ENCODE measurements around the gene KRT27. TPM values are rescaled to one million over a fixed set of nuclear protein-coding genes. Genes with fewer than 3 reads are reported as not detected.

Gene KRT27
- total RNA-seq, 1 donor from 2014 or later, result not detected

DNA sequence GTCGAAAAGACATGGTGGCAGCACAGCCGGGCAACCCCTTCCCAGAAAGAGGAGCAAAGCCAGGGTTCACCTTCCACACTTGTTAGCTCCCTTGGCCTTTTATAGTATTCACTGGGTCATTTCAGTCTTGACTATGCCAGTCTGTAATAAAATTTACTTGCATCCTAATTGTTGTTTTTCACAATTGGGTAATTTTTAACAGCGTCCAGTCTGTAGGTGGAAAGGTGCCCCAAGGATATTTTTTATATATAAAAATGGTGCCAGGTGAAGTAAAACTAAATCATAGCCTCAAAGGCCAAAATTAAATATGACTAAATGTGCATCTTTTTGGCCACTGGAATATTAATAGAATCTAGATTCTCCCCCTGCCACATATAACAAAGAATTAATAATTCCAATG is 10.2 kb downstream of the KRT27 start, which contains the start of gene KRT26:
Gene KRT26 (minus strand): TSS at position 101 of the 400 bp plus-strand sequence. CDS start 88 bp downstream, at position 13.
- no peak within 1 kb of the TSS for H3K4me3 Mint-ChIP-seq
- DNase-seq (ENCODE audit: extremely low spot score, unreplicated experiment), result no peak
- no peaks in the 10 kb centered on the region for H3K9me3 Mint-ChIP-seq
- no peaks in the 10 kb centered on the region for H3K36me3 Mint-ChIP-seq
- H3K4me1 Mint-ChIP-seq (ENCODE audit: unreplicated experiment), result no peaks in the 10 kb centered on the region
- H3K27me3 Mint-ChIP-seq, result peaks cover 18% of the 10 kb centered on the region
- TF ChIP-seq, protein P1, sequence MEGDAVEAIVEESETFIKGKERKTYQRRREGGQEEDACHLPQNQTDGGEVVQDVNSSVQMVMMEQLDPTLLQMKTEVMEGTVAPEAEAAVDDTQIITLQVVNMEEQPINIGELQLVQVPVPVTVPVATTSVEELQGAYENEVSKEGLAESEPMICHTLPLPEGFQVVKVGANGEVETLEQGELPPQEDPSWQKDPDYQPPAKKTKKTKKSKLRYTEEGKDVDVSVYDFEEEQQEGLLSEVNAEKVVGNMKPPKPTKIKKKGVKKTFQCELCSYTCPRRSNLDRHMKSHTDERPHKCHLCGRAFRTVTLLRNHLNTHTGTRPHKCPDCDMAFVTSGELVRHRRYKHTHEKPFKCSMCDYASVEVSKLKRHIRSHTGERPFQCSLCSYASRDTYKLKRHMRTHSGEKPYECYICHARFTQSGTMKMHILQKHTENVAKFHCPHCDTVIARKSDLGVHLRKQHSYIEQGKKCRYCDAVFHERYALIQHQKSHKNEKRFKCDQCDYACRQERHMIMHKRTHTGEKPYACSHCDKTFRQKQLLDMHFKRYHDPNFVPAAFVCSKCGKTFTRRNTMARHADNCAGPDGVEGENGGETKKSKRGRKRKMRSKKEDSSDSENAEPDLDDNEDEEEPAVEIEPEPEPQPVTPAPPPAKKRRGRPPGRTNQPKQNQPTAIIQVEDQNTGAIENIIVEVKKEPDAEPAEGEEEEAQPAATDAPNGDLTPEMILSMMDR (conservative IDR thresholded peaks at IDR 0.05), result no peak
- H3K27ac Mint-ChIP-seq, result no peak within 1 kb of the TSS

DNA sequence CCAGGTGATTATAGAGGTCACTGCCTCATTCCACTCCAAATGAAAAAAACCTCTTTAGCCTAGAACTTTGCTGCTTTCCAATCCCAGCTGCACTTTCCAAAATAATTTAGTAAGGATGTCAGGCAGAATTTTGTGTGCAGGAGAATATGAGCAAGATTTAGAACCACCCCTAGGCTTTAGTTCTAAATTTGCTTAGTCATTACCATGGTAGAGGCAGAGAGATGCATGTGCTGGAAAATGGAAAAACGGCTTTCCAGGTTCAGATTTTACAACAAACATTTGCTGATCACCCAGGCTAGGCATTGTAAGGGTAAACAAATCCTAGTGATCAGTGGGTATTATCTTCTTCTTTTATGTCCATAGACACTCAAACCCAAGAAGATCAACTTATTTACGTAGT is 16.7 kb downstream of the KRT27 start:
- no peak for DNase-seq (ENCODE audit: extremely low spot score, unreplicated experiment)
- Mint-ChIP-seq H3K4me3 (no peak overlapping the region), H3K36me3 (no peaks in the 10 kb centered on the region), H3K9me3 (peaks cover 12% of the 10 kb centered on the region), H3K27me3 (peaks cover 6% of the 10 kb centered on the region), H3K27ac (no peak overlapping the region), H3K4me1 (ENCODE audit: unreplicated experiment) (no peaks in the 10 kb centered on the region)
- TF ChIP-seq, protein P1 (conservative IDR thresholded peaks at IDR 0.05), result no peak

DNA sequence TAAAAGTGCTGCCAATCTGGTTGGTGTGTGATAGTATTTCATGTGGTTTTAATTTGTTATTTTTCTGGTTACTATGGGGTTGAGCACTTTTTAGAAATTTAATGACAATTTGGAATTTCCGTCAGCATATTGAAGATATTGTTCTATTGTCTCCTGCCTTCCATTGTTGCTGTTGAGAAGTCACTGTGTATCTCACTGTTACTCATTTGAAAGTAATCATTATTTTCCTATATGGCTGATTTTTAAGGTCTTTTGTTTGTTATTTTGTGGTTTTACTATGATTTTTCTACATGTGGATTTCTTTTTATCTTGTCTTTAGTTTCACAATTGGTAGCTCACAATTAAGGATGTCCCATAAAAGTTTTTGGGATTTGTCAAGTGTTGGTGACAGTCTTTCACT is 18.6 kb downstream of the KRT27 start:
- TF ChIP-seq, protein P1 (conservative IDR thresholded peaks at IDR 0.05), result no peak
- Mint-ChIP-seq H3K4me1 (ENCODE audit: unreplicated experiment) (no peaks in the 10 kb centered on the region), H3K27ac (no peak overlapping the region), H3K27me3 (peaks cover 6% of the 10 kb centered on the region), H3K9me3 (peaks cover 17% of the 10 kb centered on the region), H3K4me3 (no peak overlapping the region), H3K36me3 (no peaks in the 10 kb centered on the region)
- no peak for DNase-seq (ENCODE audit: extremely low spot score, unreplicated experiment)

DNA sequence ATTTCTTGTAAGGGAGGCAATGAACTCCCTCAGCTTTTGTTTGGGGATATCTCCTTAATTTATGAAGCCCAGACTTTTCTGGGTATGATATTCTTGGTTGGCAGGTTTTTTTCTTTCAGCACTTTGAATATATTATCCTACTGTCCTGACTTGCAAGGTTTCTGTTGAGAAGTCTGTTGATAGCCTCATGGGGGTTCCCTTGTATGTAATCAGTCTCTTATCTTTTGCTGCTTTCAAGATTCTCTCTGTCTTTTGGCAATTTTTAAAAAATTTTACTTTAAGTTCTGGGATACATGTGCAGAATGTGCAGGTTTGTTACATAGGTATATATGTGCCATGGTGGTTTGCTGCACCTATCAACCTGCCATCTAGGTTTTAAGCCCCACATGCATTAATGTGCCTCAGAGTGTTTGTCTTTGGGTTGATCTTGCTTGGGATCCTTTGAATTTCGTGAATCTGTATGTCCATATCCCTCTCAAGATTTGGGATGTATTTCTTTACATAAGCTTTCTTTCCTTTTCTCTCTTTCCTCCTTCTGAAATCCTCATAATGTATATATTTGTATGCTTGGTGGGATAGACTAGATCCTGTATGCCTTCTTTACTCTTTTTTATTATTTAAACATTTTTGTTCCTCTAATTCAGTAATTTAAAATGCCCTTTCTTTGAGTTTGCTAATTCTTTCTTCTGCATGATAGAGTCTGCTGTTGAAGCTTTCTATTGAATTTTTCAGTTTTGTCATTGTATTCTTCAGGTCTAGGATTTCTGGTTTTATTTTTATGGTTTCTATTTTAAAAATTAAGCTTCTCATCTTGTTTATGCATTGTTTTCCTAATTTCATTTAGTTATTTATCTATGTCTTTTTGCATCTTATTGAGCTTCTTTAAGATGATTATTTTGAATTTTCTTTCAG is 22.0 kb downstream of the KRT27 start:
- H3K27me3 Mint-ChIP-seq, result peaks cover 19% of the 10 kb centered on the region
- no peak for DNase-seq (ENCODE audit: extremely low spot score, unreplicated experiment)
- no peak overlapping the region for H3K27ac Mint-ChIP-seq
- TF ChIP-seq, protein P1 (conservative IDR thresholded peaks at IDR 0.05), result no peak
- peaks cover 17% of the 10 kb centered on the region for H3K9me3 Mint-ChIP-seq
- H3K4me3 Mint-ChIP-seq, result no peak overlapping the region
- no peaks in the 10 kb centered on the region for H3K4me1 Mint-ChIP-seq (ENCODE audit: unreplicated experiment)
- no peaks in the 10 kb centered on the region for H3K36me3 Mint-ChIP-seq

DNA sequence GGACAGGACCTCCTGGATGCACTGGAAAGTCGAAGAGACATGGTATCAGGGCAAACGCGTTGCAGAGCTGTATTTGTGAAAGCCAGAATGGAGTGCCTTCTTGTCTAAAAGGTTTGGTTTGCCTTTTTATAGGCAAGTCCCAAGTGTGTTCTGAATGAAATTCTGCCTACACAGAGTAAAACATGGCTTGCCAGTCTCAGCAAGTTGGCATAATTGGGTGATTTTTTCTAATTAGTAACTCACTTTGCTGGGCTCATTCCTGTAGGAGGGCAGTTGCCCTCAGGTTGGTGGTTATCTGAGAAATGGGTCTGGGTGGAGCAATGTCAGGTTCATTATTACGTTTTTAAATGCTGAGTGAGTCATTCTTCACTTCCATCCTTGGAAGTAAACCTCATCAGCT is 27.1 kb downstream of the KRT27 start, which contains the start of gene KRT25:
Gene KRT25 (minus strand): TSS at position 101 of the 400 bp plus-strand sequence. CDS start 60 bp downstream, at position 41.
- H3K36me3 Mint-ChIP-seq, result no peaks in the 10 kb centered on the region
- no peak within 1 kb of the TSS for H3K27ac Mint-ChIP-seq
- TF ChIP-seq, protein P1 (conservative IDR thresholded peaks at IDR 0.05), result no peak
- H3K4me1 Mint-ChIP-seq (ENCODE audit: unreplicated experiment), result no peaks in the 10 kb centered on the region
- peaks cover 31% of the 10 kb centered on the region for H3K27me3 Mint-ChIP-seq
- no peak for DNase-seq (ENCODE audit: extremely low spot score, unreplicated experiment)
- H3K4me3 Mint-ChIP-seq, result no peak within 1 kb of the TSS
- H3K9me3 Mint-ChIP-seq, result peaks cover 6% of the 10 kb centered on the region

All from type B pancreatic cell (in vitro differentiated cells).